GM12892 (cell line): ENCODE results near the gene VARS2.

Experiments used
- POLR2A ChIP-seq: IDR thresholded peaks from 2 replicates; pipeline ENCODE4 v1.6.1; 2011; ENCODE audit warnings: low read depth, low read length, control low read depth
- POLR2AphosphoS5 ChIP-seq: IDR thresholded peaks from 2 replicates; pipeline ENCODE4 v1.6.1; 2011; ENCODE audit warnings: low read depth, low read length, control low read depth
- TAF1 ChIP-seq: IDR thresholded peaks from 2 replicates; pipeline ENCODE4 v1.6.1; 2011; ENCODE audit warnings: low read depth, mild to moderate bottlenecking, control low read depth, low read length, borderline replicate concordance

DNA sequence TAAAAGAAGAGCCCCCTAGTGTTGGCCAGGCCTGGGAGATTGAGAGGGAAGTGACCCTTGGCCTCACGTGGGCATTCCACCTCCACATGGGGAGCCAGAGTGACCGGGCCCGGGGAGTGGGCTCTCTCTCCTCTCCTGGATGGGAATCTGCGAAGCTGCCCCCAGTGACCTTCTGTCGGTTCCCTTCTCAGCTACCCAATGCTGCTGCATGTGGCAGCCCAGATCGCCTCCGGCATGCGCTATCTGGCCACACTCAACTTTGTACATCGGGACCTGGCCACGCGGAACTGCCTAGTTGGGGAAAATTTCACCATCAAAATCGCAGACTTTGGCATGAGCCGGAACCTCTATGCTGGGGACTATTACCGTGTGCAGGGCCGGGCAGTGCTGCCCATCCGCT lies 16.2 kb upstream of the VARS2 start:
- TF ChIP-seq POLR2A: no peak
- no peak for TF ChIP-seq POLR2AphosphoS5
- no peak for TF ChIP-seq TAF1
